GM12874 (cell line): ENCODE data around the gene CADPS2.

Experiments
- TF ChIP-seq, protein P1 (sequence below): IDR thresholded peaks from 2 replicates; pipeline ENCODE4 v1.5.1; 2011; ENCODE audit warnings: low read depth, mild to moderate bottlenecking, control low read depth, low read length, moderate library complexity; ENCODE audit not compliant: insufficient read depth

CADPS2 gene

DNA sequence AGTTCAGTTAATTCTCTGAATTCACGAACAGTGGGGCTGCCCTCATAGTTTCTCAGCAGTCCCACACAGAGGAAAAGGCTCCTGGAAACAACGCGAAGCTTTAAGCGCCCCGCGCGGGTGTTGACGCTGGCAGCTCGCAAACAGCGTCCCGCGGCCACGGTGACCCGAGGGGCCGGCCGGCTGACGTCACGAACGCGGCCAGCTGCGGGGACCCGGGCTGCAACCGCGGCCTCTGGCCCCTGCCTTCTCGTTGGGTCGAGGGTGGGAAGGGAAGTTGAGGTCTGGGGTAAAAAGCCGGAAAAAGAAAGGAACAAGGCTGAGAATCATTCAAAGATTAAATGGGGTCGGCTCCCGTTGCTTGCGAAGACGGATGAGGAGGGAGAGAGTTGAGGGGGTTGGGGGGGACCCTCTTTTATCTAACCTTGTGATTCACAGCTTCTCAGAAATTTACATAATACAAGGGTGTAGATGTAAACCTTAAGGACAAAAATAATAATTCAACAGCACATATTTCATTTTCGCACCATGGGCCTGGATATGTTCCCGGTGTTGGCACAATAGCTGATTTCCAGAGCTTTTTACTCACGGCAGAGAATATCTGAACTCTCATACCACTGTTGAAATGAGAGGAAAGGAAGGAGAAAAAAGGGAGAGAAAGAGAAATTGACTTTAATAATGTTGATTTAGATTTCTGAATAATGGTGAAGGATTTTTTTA, 574.4 kb downstream of the CADPS2 start:
- TF ChIP-seq, protein P1, sequence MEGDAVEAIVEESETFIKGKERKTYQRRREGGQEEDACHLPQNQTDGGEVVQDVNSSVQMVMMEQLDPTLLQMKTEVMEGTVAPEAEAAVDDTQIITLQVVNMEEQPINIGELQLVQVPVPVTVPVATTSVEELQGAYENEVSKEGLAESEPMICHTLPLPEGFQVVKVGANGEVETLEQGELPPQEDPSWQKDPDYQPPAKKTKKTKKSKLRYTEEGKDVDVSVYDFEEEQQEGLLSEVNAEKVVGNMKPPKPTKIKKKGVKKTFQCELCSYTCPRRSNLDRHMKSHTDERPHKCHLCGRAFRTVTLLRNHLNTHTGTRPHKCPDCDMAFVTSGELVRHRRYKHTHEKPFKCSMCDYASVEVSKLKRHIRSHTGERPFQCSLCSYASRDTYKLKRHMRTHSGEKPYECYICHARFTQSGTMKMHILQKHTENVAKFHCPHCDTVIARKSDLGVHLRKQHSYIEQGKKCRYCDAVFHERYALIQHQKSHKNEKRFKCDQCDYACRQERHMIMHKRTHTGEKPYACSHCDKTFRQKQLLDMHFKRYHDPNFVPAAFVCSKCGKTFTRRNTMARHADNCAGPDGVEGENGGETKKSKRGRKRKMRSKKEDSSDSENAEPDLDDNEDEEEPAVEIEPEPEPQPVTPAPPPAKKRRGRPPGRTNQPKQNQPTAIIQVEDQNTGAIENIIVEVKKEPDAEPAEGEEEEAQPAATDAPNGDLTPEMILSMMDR = no peak

DNA sequence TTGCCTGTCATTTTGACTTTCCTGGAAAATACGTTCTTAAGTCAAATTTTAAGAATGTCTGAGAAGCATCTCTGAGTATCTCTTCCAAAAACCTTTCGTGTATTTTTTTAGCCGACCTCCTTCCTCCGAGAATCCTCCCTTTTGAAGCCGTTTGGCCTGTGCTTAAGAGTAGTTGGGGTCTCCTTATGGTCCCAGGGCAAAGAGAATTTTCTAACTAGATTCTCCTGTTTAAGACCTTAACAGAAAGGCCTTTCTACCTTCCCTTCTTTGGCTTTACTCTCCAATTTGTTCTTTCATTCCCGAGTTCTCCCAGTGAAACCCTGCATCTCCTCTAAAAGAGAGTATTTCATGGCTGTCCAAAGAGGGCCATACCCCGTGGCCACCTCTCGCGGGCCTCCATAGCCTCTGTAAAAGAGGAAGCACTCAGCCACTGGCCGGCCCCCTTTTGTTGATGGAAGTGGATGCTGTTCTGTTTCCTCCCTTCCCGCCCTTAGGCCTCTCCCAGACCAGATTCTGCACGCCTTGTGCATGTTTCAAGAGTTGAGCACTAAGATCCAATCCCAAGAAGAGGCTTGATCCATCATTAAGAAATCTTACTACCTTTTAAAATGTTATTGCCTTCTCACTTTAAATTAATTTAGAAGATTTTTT, 575.1 kb downstream of the CADPS2 start:
- TF ChIP-seq, protein P1 = no peak

DNA sequence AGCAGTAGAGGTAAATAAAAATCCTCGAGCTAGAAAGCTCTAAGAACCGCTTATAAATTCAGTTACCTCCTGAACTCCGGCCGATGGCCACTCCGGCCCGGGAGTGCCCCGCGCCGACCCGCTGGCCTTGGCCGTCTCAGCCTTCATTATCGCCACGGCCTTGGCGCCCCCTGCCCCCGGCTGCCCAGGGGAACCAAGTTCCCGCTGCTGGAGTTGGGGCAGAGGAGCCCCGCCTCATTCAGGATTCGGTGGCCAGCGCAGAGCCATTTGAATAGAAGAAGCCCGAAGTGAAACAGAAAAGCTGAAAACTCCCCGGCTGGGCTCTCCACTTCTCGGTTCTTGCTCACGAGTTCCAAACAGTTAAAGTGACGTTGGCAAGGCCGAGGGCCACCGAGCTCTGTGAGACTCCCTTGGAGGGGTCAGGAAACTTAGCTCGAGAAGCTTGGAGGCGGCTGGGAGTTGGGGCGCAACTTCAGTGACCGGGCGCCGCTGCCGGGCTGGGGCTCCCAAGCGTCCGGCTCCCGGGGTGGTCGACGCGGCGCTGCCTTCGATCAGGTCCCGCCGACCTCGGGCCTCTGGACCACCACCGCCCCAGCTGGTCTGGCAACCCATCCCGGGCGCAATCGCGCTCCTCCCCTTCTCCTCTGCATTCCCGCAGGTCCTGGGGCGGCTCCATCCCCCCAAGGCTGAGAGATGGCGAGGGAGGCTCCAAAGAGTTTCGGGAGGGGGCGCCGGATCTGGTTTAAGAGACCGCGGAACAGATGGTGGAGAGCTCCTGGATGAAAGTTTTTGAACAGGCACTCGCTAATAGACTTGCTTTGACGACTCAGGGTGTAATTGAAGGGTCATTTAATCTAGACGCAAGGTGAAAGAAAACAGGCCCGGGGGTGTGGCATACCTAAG, 575.9 kb downstream of the CADPS2 start:
- TF ChIP-seq, protein P1 = no peak

DNA sequence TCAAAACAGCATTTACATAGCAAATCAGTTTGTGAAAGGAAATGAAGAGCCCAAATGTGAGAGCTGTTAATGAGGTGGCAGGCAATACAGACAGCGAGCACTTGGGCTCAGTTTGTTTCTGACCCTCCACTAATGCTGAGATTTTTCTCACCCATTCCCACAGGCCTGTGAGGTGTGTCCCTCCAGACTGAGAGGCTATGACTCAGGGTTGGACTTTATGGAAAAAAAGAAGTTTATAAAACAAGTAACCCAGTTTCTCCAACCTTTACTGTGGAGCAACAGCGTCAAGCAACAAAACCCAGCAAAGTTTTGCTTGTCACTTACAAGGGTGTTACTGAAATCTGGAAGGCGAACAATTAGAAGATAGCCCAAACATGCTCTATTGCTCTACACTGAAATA, 576.8 kb downstream of the CADPS2 start:
- TF ChIP-seq, protein P1 = no peak

DNA sequence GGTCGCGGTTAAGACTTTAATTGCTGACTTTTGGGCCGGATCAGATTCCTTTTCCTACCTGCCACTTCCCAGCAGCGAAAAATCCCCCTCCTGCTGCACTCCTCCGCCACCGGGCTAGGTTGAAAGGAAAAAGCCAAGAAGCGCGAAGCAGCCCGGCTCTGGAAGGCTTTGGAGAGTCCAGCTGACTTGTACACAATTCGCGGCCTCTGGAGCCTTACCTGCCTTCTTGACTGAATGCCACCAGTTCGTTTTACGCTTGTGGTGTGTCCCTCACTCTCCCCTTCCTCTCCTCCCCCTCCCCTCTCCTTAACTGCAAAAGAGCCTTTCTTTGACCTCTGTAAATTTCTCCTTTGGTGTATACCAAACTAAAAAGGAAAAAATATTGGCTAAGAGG, 579.0 kb downstream of the CADPS2 start:
- TF ChIP-seq, protein P1 = no peak

DNA sequence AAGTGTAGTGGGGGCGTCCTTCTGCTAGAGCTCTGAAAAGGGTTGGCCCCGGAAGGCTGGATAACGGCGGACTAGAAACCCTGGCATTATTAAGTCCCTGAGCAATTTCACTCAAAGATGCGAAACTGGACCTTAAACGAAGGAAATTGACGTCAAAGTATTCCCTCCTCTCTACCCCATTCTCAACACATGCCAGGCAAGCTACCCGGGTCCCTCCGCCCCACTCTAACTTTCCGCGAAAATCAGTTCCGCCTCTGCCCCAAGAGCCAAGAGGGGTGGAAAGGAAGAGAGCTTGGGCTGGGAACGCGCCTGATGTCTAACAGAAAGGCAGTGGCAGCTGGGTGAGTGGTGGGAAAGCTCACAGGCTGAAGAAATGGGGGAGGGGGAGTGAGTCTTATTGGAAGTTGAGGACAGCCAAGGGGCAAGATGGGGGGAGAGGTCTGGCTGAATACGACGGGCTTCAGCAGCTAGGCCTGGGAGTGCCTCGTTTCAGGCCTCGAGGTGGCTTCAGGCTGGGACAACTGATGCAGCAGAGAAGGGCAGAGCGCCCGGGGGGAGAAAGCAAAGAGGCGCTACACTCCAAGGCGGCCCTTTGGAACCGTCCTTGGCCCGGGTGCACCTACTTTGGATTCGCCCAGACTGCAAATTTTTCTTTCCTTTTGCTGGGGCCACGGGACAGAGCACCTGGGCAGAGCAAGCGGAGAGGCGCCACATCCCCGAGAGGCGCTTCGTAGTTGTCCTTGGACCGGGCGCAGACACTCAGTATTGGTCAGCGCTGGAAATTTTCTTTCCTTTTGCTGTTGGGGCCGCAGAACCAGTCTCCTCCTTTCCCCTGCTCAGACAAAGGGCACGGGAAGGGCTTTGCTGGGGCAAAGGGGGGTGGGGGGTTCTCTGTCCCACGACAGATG, 579.7 kb downstream of the CADPS2 start:
- TF ChIP-seq, protein P1 = no peak
